ENCODE data around the gene AP5M1. TPM values are rescaled to one million over a fixed set of nuclear protein-coding genes. Genes with fewer than 3 reads are reported as not detected.
"Not testable (repeated sequence)": the region's sequence is repeated elsewhere in the genome, so short reads cannot be mapped to it uniquely, and the experiment has no call there.

AP5M1 gene
- total and polyA plus RNA-seq, 2 experiments from 2014 or later, result 35.6 to 37.4 TPM

- Histone ChIP-seq H3K36me3 (ENCODE audit: low read depth) (peaks cover 61% of the 10 kb centered on the region), H3K4me1 (ENCODE audit: insufficient read depth) (no peaks in the 10 kb centered on the region), H3K4me2 (ENCODE audit: unreplicated experiment) (no peak overlapping the region), H3K79me2 (ENCODE audit: insufficient read depth) (no peaks in the 10 kb centered on the region; the same call in 1 of the 2 replicates), H3F3A (ENCODE audit: insufficient read depth) (no peaks in the 10 kb centered on the region), H3K27me3 (replicated peaks; ENCODE audit: insufficient read depth) (no peaks in the 10 kb centered on the region), H3K9me2 (ENCODE audit: insufficient read depth) (no peaks in the 10 kb centered on the region), H4K20me1 (ENCODE audit: insufficient read depth) (no peaks in the 10 kb centered on the region), H3K27ac (no peak overlapping the region), H3K9ac (no peak overlapping the region), H3K4me3 (no peak overlapping the region), H3K9me3 (ENCODE audit: low read depth) (no peaks in the 10 kb centered on the region), H2AFZ (no peak overlapping the region)
- DNase-seq, result no peak
- TF ChIP-seq EZH2phosphoT487 (IDR thresholded peaks at IDR 0.05; ENCODE audit: insufficient read depth, low read depth) (no peak), EZH2 (IDR thresholded peaks at IDR 0.05; ENCODE audit: insufficient read depth, poor library complexity, severe bottlenecking) (no peak)
- WGBS, 2 experiments (ENCODE audit: low coverage in 1 of 2, low lambda C conversion rate in 2 of 2, missing lambda C conversion rate in 2 of 2), result 97 to 100% methylated on average over 1 of the region's 1 CpG
- in situ Hi-C loops (cut with MboI), result no loop called here
Observed at GRCh38 chr14:57232006-57232405, 36.8 kb upstream of the AP5M1 start.

GRCh38 chr14:57240115-57240514 lies 28.7 kb upstream of the AP5M1 start:
- H2AFZ ChIP-seq; H3K4me2 ChIP-seq (ENCODE audit: unreplicated experiment); H4K20me1 ChIP-seq (ENCODE audit: insufficient read depth); in situ Hi-C loops (cut with MboI); H3K4me1 ChIP-seq (ENCODE audit: insufficient read depth); H3K4me3 ChIP-seq; H3K9me3 ChIP-seq (ENCODE audit: low read depth); H3K9ac ChIP-seq; DNase-seq; H3K27me3 ChIP-seq (replicated peaks; ENCODE audit: insufficient read depth); H3K9me2 ChIP-seq (ENCODE audit: insufficient read depth); H3K36me3 ChIP-seq (ENCODE audit: low read depth); H3K27ac ChIP-seq; H3F3A ChIP-seq (ENCODE audit: insufficient read depth): not testable (repeated sequence)
- WGBS, 2 experiments (ENCODE audit: low coverage in 1 of 2, low lambda C conversion rate in 2 of 2, missing lambda C conversion rate in 2 of 2), result 98 to 99% methylated on average over 7 of the region's 7 CpGs
- peaks cover 42% of the 10 kb centered on the region for H3K79me2 ChIP-seq (ENCODE audit: insufficient read depth)

- H3F3A ChIP-seq (ENCODE audit: insufficient read depth), result no peaks in the 10 kb centered on the region
- H4K20me1 ChIP-seq (ENCODE audit: insufficient read depth), result no peaks in the 10 kb centered on the region
- no peak for TF ChIP-seq EZH2 (IDR thresholded peaks at IDR 0.05; ENCODE audit: insufficient read depth, poor library complexity, severe bottlenecking)
- no peak for TF ChIP-seq EZH2phosphoT487 (IDR thresholded peaks at IDR 0.05; ENCODE audit: insufficient read depth, low read depth)
- no peak for DNase-seq
- H3K4me2 ChIP-seq (ENCODE audit: unreplicated experiment), result no peak overlapping the region
- H3K9ac ChIP-seq, result no peak overlapping the region
- H3K27me3 ChIP-seq (replicated peaks; ENCODE audit: insufficient read depth), result no peaks in the 10 kb centered on the region
- in situ Hi-C loops (cut with MboI), result no loop called here
- no peaks in the 10 kb centered on the region for H3K9me3 ChIP-seq (ENCODE audit: low read depth)
- peak overlapping the region; percentile 51; the same call in 1 of the 2 replicates for H3K27ac ChIP-seq
- no peaks in the 10 kb centered on the region; the same call in 1 of the 2 replicates for H3K36me3 ChIP-seq (ENCODE audit: low read depth)
- H2AFZ ChIP-seq, result no peak overlapping the region
- H3K9me2 ChIP-seq (ENCODE audit: insufficient read depth), result no peaks in the 10 kb centered on the region
- H3K79me2 ChIP-seq (ENCODE audit: insufficient read depth), result peaks cover 51% of the 10 kb centered on the region
- H3K4me3 ChIP-seq, result no peak overlapping the region
- peaks cover 24% of the 10 kb centered on the region for H3K4me1 ChIP-seq (ENCODE audit: insufficient read depth)
Observed at GRCh38 chr14:57243320-57243719, 25.5 kb upstream of the AP5M1 start.

- Histone ChIP-seq H3K4me3 (no peak overlapping the region), H3K36me3 (ENCODE audit: low read depth) (no peaks in the 10 kb centered on the region; the same call in 1 of the 2 replicates), H3K9me3 (ENCODE audit: low read depth) (no peaks in the 10 kb centered on the region), H3F3A (ENCODE audit: insufficient read depth) (no peaks in the 10 kb centered on the region), H4K20me1 (ENCODE audit: insufficient read depth) (no peaks in the 10 kb centered on the region), H2AFZ (no peak overlapping the region), H3K4me2 (ENCODE audit: unreplicated experiment) (no peak overlapping the region), H3K9me2 (ENCODE audit: insufficient read depth) (no peaks in the 10 kb centered on the region), H3K9ac (peak overlapping the region; percentile 36; the same call in 1 of the 2 replicates), H3K4me1 (ENCODE audit: insufficient read depth) (peaks cover 24% of the 10 kb centered on the region), H3K79me2 (ENCODE audit: insufficient read depth) (peaks cover 59% of the 10 kb centered on the region), H3K27me3 (replicated peaks; ENCODE audit: insufficient read depth) (no peaks in the 10 kb centered on the region), H3K27ac (peak overlapping the region; percentile 51)
- no peak for TF ChIP-seq EZH2phosphoT487 (IDR thresholded peaks at IDR 0.05; ENCODE audit: insufficient read depth, low read depth)
- TF ChIP-seq EZH2 (IDR thresholded peaks at IDR 0.05; ENCODE audit: insufficient read depth, poor library complexity, severe bottlenecking), result no peak
- 18 to 22% methylated on average over 2 of the region's 2 CpGs for WGBS, 2 experiments (ENCODE audit: low coverage in 1 of 2, low lambda C conversion rate in 2 of 2, missing lambda C conversion rate in 2 of 2)
- peak; percentile 79 for DNase-seq
- in situ Hi-C loops (cut with MboI), result no loop called here
Observed at GRCh38 chr14:57244106-57244505, 24.7 kb upstream of the AP5M1 start.

- no peaks in the 10 kb centered on the region for H3F3A ChIP-seq (ENCODE audit: insufficient read depth)
- H3K9me2 ChIP-seq (ENCODE audit: insufficient read depth), result no peaks in the 10 kb centered on the region
- in situ Hi-C loops (cut with MboI), result no loop called here
- 93 to 100% methylated on average over 2 of the region's 2 CpGs for WGBS, 2 experiments (ENCODE audit: low coverage in 1 of 2, low lambda C conversion rate in 2 of 2, missing lambda C conversion rate in 2 of 2)
- H3K4me1 ChIP-seq (ENCODE audit: insufficient read depth), result peaks cover 24% of the 10 kb centered on the region
- peaks cover 70% of the 10 kb centered on the region for H3K79me2 ChIP-seq (ENCODE audit: insufficient read depth)
- H4K20me1 ChIP-seq (ENCODE audit: insufficient read depth), result no peaks in the 10 kb centered on the region
- TF ChIP-seq EZH2phosphoT487 (IDR thresholded peaks at IDR 0.05; ENCODE audit: insufficient read depth, low read depth), result no peak
- TF ChIP-seq EZH2 (IDR thresholded peaks at IDR 0.05; ENCODE audit: insufficient read depth, poor library complexity, severe bottlenecking), result no peak
- H3K9ac ChIP-seq, result no peak overlapping the region
- no peaks in the 10 kb centered on the region for H3K9me3 ChIP-seq (ENCODE audit: low read depth)
- H3K36me3 ChIP-seq (ENCODE audit: low read depth), result no peaks in the 10 kb centered on the region; the same call in 1 of the 2 replicates
- H3K4me2 ChIP-seq (ENCODE audit: unreplicated experiment), result peak overlapping the region; percentile 58
- DNase-seq, result peak; percentile 23
- 0 out of 2 replicates have a peak overlapping the region, but pooled peaks have one; percentile 21 for H3K27ac ChIP-seq
- no peaks in the 10 kb centered on the region for H3K27me3 ChIP-seq (replicated peaks; ENCODE audit: insufficient read depth)
- H3K4me3 ChIP-seq, result no peak overlapping the region
- no peak overlapping the region for H2AFZ ChIP-seq
Observed at GRCh38 chr14:57245941-57246340, 22.8 kb upstream of the AP5M1 start.

All from GM23248 (cell line).